Naive thymus-derived CD4-positive, alpha-beta T cell (primary cell): Measurements from ENCODE around the gene LTK. TPM values are rescaled to one million over a fixed set of nuclear protein-coding genes. Genes with fewer than 3 reads are reported as not detected.
A peak's percentile ranks its signal among the peaks of the same experiment; 100 is the strongest.

ENCODE experiments used
- ATAC-seq: fragments of 150-1000 bp; cut with Tn5 transposase; 2 replicates; pipeline ENCODE4 v1.10.0; 2021; ENCODE audit warnings: mild to moderate bottlenecking, moderate library complexity
- CTCF ChIA-PET: fragments of 350-600 bp; sonication (Branson Sonifier 250); formaldehyde crosslinking; loops from one replicate; lab custom pipeline; 2021; ENCODE audit warnings: antibody characterized with exemption; lab: Charles Lee
- POLR2A ChIA-PET: fragments of 350-600 bp; sonication (Branson Sonifier 250); formaldehyde crosslinking; loops from one replicate; lab custom pipeline; 2021; ENCODE audit warnings: antibody characterized with exemption, inconsistent platforms; lab: Charles Lee
- DNase-seq, 9 donors: peaks; one replicate each; pipeline versions ENCODE4 v3.0.0 to v3.0.0-alpha.2; 2020 to 2022; ENCODE audit warnings: mixed read lengths in 1 of 9
- H3K27ac ChIP-seq: one replicate; pipeline ENCODE4 v1.7.0; 2013; ENCODE audit warnings: mild to moderate bottlenecking, low read depth, low read length, moderate library complexity
- H3K27me3 ChIP-seq, 2 donors: one replicate each; pipeline ENCODE4 v1.7.0; 2013; ENCODE audit warnings: low read length in 2 of 2, mild to moderate bottlenecking in 2 of 2, moderate library complexity in 2 of 2; ENCODE audit not compliant: control insufficient read depth in 2 of 2, insufficient read depth in 2 of 2
- H3K36me3 ChIP-seq, 3 experiments: 1 replicate in 2 of 3; 2 replicates in 1 of 3; pipeline ENCODE4 v1.7.0; 2013; ENCODE audit warnings: low read length in 3 of 3, mild to moderate bottlenecking in 3 of 3, moderate library complexity in 1 of 3; ENCODE audit not compliant: insufficient read depth in 3 of 3, control insufficient read depth in 2 of 3
- H3K4me1 ChIP-seq, 2 donors: one replicate each; pipeline ENCODE4 v1.7.0; 2013; ENCODE audit warnings: low read length in 2 of 2, mild to moderate bottlenecking in 2 of 2, moderate library complexity in 1 of 2; ENCODE audit not compliant: control insufficient read depth in 2 of 2, insufficient read depth in 2 of 2
- H3K4me3 ChIP-seq: 2 replicates; pipeline ENCODE4 v1.7.0; 2013; ENCODE audit warnings: mild to moderate bottlenecking, low read length
- H3K9me3 ChIP-seq, 3 experiments: 1 replicate in 2 of 3; 2 replicates in 1 of 3; pipeline ENCODE4 v1.7.0; 2013; ENCODE audit warnings: low read length in 3 of 3; ENCODE audit not compliant: control insufficient read depth in 2 of 3
- H3K27ac Mint-ChIP-seq, 9 donors: one replicate each; pipeline ENCODE4 v1.8.0; 2020 to 2022; ENCODE audit warnings: mixed read lengths in 9 of 9, mild to moderate bottlenecking in 8 of 9, moderate library complexity in 5 of 9, inconsistent platforms in 2 of 9
- H3K27me3 Mint-ChIP-seq, 5 donors: one replicate each; pipeline ENCODE4 v1.8.0; 2021 to 2022; ENCODE audit warnings: mixed read lengths in 5 of 5, mild to moderate bottlenecking in 1 of 5
- H3K36me3 Mint-ChIP-seq, 5 donors: one replicate each; pipeline ENCODE4 v1.8.0; 2020 to 2022; ENCODE audit warnings: mixed read lengths in 5 of 5, mild to moderate bottlenecking in 3 of 5, inconsistent platforms in 1 of 5
- H3K4me1 Mint-ChIP-seq, 7 donors: one replicate each; pipeline ENCODE4 v1.8.0; 2020 to 2022; ENCODE audit warnings: mixed read lengths in 7 of 7, mild to moderate bottlenecking in 3 of 7, inconsistent platforms in 1 of 7
- H3K4me3 Mint-ChIP-seq, 10 donors: one replicate each; pipeline ENCODE4 v1.8.0; 2020 to 2022; ENCODE audit warnings: mild to moderate bottlenecking in 10 of 10, mixed read lengths in 10 of 10, moderate library complexity in 6 of 10, inconsistent platforms in 2 of 10
- H3K9me3 Mint-ChIP-seq, 11 donors: one replicate each; pipeline ENCODE4 v1.8.0; 2020 to 2022; ENCODE audit warnings: mixed read lengths in 11 of 11, mild to moderate bottlenecking in 4 of 11, inconsistent platforms in 1 of 11, moderate library complexity in 1 of 11
- intact Hi-C, 2 donors: fragments of 100-400 bp; cut with micrococcal nuclease; formaldehyde crosslinking; loops; one replicate each; pipeline ENCODE4 v1.15.1; 2023
- polyA plus RNA-seq, 2 donors: library from polyadenylated mRNA; unstranded; fragments of 300-500 nt; fragmentation: Illumina TruSeq; gene quantifications; one replicate each; pipeline ENCODE4 v1.2.3, GENCODE V29; 2021
- total RNA-seq, 6 experiments: library from RNA in 5 of 6; stranded (reverse) in 5 of 6; gene quantifications; 1 replicate in 5 of 6; 2 replicates in 1 of 6; pipeline ENCODE4 v1.2.3 and lab custom pipeline; 2021 to 2026

The LTK gene
- total and polyA plus RNA-seq, 7 experiments from 2014 or later, result 0.41 to 6.5 (median 1.4) TPM; not detected in 3

DNA sequence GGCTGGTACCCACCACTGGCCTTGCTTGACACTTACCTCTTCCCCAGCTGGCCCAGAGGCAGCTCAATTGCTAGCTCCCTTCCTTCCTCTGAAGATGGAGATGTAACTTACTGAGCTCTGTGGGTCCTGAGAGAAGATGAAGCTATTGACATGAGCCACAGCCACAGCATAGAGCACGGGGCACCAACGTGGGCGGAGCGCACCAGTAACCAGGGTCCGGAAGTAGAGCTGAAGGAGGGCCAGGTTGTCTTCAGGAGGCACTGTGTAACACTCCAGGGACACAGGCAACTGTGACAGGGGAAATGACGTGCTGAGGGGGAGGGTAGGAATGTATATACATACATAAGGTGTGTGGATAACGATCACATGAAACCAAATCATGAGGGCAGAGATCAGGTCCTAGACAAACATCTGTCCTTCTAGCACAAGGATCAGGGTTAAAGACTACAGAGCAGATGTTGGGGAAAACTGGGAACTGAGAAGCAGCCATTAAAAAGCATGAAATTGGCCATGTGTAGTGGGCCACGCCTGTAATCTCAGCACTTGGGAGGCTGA, 4.3 kb upstream of the LTK start:
- H3K36me3 ChIP-seq, result peaks cover 0 to 31% (median 0%) of the 10 kb centered on the region in 3 experiments
- DNase-seq (no peak), ATAC-seq (no peak)
- no peaks in the 10 kb centered on the region for H3K9me3 ChIP-seq
- no peak overlapping the region for H3K4me3 ChIP-seq
- Mint-ChIP-seq H3K4me3 (no peak overlapping the region), H3K27ac (peak overlapping the region in 2 of 9 donors; percentile 41), H3K36me3 (peaks cover 0 to 21% (median 10%) of the 10 kb centered on the region in 5 donors), H3K4me1 (peaks cover 7 to 18% (median 14%) of the 10 kb centered on the region in 7 donors), H3K27me3 (peaks cover 0 to 13% (median 6%) of the 10 kb centered on the region in 5 donors), H3K9me3 (no peaks in the 10 kb centered on the region)
- ChIA-PET POLR2A (no interaction called here), CTCF (no interaction called here)
- peaks cover 0 to 7% of the 10 kb centered on the region in 2 donors for H3K27me3 ChIP-seq
- no peak overlapping the region for H3K27ac ChIP-seq
- intact Hi-C loops, result no loop called here
- H3K4me1 ChIP-seq, result peaks cover 0 to 10% of the 10 kb centered on the region in 2 donors

DNA sequence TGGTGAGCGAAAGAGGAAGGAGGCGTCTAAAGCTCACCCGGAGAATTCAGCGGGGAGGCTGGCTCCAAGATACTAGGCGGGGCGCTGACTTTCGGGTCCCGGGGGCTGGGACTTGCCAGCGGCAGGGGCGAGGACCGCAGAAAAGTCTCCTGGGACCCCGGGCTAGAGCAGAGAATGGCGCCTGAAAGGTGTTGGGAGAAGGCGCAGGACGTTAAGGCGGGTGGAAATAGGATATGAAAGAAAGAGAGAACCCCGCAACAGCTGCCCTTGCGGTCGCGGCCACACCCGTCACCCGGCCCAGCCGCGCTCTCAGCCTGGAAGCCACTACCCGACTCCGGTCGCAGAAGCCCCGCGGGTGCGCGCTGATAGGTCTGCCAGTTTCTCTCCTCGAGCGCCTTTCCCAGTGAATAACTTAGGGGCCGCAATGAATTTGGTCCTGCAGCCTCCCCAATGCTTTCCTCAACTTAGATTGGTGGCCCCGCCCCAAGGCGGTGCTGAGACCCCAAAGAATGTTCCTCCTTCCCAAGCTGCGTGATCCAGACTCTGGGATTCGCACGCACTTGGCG, 604 bp downstream of the LTK start:
- Mint-ChIP-seq H3K4me1 (peaks cover 16 to 26% (median 24%) of the 10 kb centered on the region in 7 donors), H3K9me3 (no peaks in the 10 kb centered on the region), H3K4me3 (peak overlapping the region; percentile 48 to 84 (median 76)), H3K27me3 (peaks cover 15 to 47% (median 17%) of the 10 kb centered on the region in 5 donors), H3K36me3 (peaks cover 0 to 11% (median 4%) of the 10 kb centered on the region in 5 donors), H3K27ac (no peak overlapping the region)
- intact Hi-C loops, result loop anchor here in 1 of 2 donors (1.0 to 2.0 kb wide), 2 partner anchors 11 to 18 kb away; no protein-coding TSS in a partner anchor
- Histone ChIP-seq H3K27ac (no peak overlapping the region), H3K4me1 (peaks cover 9 to 22% of the 10 kb centered on the region in 2 donors), H3K27me3 (peaks cover 8 to 18% of the 10 kb centered on the region in 2 donors), H3K9me3 (no peaks in the 10 kb centered on the region), H3K36me3 (peaks cover 0 to 9% (median 0%) of the 10 kb centered on the region in 3 experiments), H3K4me3 (peak overlapping the region; percentile 56)
- CTCF ChIA-PET, result no interaction called here
- DNase-seq (peak in 2 of 9 donors; percentile 33 to 34), ATAC-seq (peak; percentile 63)
- POLR2A ChIA-PET, result no interaction called here

DNA sequence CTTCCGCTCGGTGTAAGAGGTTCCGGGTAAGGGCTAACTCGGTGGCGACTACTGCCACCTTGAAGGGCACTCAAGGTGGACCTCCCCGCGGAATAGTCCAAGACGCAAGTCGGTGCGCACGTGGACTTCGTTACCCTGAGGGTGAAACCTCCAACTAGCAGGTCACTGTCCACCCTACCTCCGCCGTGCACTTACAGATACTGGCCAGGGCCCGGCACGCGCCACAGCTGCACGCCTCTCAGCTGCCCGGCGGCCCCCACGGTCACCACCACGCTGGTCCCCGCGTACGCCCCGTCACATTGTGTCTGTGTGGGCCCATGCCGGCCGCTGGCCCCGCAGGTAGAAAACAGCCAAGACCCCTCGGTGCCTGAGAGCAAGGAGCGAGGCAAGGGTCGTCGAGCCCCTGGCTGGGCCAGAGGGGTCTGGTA, 1.1 kb downstream of the LTK start:
- Mint-ChIP-seq H3K9me3 (no peaks in the 10 kb centered on the region), H3K27me3 (peaks cover 15 to 52% (median 17%) of the 10 kb centered on the region in 5 donors), H3K4me3 (peak overlapping the region; percentile 48 to 84 (median 76)), H3K4me1 (peaks cover 16 to 26% (median 24%) of the 10 kb centered on the region in 7 donors), H3K36me3 (peaks cover 0 to 8% (median 0%) of the 10 kb centered on the region in 5 donors), H3K27ac (no peak overlapping the region)
- ATAC-seq (peak; percentile 17), DNase-seq (no peak)
- H3K27ac ChIP-seq, result no peak overlapping the region
- H3K9me3 ChIP-seq, result no peaks in the 10 kb centered on the region
- peaks cover 0 to 4% (median 0%) of the 10 kb centered on the region in 3 experiments for H3K36me3 ChIP-seq
- peaks cover 9 to 22% of the 10 kb centered on the region in 2 donors for H3K4me1 ChIP-seq
- POLR2A ChIA-PET, result no interaction called here
- peaks cover 8 to 18% of the 10 kb centered on the region in 2 donors for H3K27me3 ChIP-seq
- intact Hi-C loops, result loop anchor here in 1 of 2 donors (1.0 to 2.0 kb wide), 2 partner anchors 10 to 18 kb away; no protein-coding TSS in a partner anchor
- CTCF ChIA-PET, result no interaction called here
- H3K4me3 ChIP-seq, result peak overlapping the region; percentile 56

DNA sequence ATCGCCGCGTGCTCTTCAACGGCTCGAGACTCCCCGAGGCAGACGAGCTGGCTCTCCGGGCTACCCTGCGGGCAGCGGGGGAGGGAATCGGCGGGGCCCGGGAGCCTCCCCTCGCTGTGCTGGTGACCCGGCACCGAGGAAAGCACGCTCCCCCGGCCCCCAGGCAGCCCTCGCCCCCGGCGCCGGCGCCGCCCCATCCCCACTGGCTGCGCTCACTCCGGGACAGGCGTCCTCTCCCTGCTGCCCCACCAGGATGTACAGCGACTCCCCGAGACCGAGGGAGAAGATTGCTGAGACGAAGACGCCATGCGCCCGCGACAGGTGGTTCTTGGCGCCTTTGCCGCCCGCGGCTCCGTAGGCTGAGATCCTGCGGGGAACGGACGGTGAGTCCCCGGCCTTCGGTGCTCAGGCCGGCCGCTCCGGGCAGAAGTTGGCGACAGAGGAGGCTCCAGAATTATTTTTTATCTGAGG, 1.7 kb downstream of the LTK start:
- Mint-ChIP-seq H3K4me1 (peaks cover 16 to 26% (median 24%) of the 10 kb centered on the region in 7 donors), H3K4me3 (peak overlapping the region; percentile 68 to 84 (median 76)), H3K9me3 (no peaks in the 10 kb centered on the region), H3K27me3 (peaks cover 15 to 53% (median 17%) of the 10 kb centered on the region in 5 donors), H3K36me3 (peaks cover 0 to 5% (median 0%) of the 10 kb centered on the region in 5 donors), H3K27ac (no peak overlapping the region)
- H3K4me1 ChIP-seq, result peaks cover 9 to 22% of the 10 kb centered on the region in 2 donors
- ChIA-PET POLR2A (no interaction called here), CTCF (no interaction called here)
- DNase-seq, result no peak
- H3K27me3 ChIP-seq, result peaks cover 8 to 18% of the 10 kb centered on the region in 2 donors
- H3K4me3 ChIP-seq, result peak overlapping the region; percentile 56
- no peaks in the 10 kb centered on the region for H3K36me3 ChIP-seq
- intact Hi-C loops, result loop anchor here in 1 of 2 donors (1.0 to 2.0 kb wide), 2 partner anchors 10 to 17 kb away; no protein-coding TSS in a partner anchor
- ATAC-seq, result peak; percentile 19
- H3K27ac ChIP-seq, result no peak overlapping the region
- H3K9me3 ChIP-seq, result no peaks in the 10 kb centered on the region

DNA sequence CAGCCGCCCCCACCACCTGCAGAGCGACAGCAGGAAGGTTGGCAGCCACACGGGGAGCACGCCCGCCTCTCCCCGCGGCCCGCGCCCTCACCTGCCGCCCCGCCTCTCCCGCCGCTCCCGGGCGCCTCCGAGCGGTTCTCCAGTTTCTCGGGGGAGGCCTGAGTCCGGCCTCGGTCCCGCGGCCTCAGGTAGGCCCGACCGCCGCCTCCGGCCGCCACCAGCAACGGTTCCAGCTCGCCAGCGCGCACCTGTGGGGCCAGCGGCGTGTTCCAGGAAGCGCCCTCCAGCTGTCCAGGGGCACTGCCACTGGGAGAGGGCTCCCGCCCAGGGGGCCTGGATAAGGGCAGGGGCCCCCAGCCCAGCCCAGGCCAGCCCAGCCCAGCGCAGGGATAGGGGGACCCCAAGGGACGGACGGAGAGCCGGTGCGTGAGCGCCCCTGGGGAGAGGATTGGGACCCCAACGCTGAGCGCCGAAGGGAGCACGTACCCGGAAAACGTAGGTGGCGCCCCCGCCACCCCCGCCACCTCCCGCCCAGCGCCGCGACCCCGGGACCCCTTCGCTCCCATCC, 2.2 kb downstream of the LTK start:
- POLR2A ChIA-PET, result no interaction called here
- intact Hi-C loops, result no loop called here
- ATAC-seq (no peak), DNase-seq (no peak)
- Mint-ChIP-seq H3K4me3 (peak overlapping the region in 2 of 10 donors; percentile 75 to 84), H3K36me3 (peaks cover 0 to 4% (median 0%) of the 10 kb centered on the region in 5 donors), H3K27ac (no peak overlapping the region), H3K4me1 (peaks cover 16 to 26% (median 24%) of the 10 kb centered on the region in 7 donors), H3K27me3 (peaks cover 15 to 57% (median 17%) of the 10 kb centered on the region in 5 donors), H3K9me3 (no peaks in the 10 kb centered on the region)
- H3K27ac ChIP-seq, result no peak overlapping the region
- CTCF ChIA-PET, result no interaction called here
- H3K9me3 ChIP-seq, result no peaks in the 10 kb centered on the region
- no peak overlapping the region for H3K4me3 ChIP-seq
- peaks cover 8 to 18% of the 10 kb centered on the region in 2 donors for H3K27me3 ChIP-seq
- no peaks in the 10 kb centered on the region for H3K36me3 ChIP-seq
- H3K4me1 ChIP-seq, result peaks cover 9 to 22% of the 10 kb centered on the region in 2 donors

DNA sequence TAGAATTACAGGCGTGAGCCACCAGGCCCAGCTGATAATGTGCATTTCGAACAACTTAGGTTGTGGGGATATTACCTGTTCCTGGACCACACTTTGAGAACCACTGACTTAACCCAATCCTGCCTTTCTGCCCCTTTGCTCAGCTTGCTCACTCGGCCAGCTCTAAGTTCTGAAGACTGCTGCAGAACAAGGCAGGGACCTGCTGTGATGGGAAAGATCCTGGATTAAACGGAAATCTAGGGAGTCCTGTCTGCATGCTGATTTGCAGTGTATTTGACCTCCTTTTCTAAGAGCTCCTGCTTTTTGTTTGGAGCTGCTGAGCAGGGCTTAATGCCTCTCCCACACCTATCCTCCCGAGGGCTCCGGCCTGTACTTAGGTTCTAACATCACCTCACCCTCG, 2.9 kb downstream of the LTK start:
- peaks cover 16 to 26% (median 24%) of the 10 kb centered on the region in 7 donors for H3K4me1 Mint-ChIP-seq
- ChIA-PET POLR2A (interaction anchor here (1.0 kb wide), 1 partner anchor 33 kb away, joined by 3 read pairs; the partner anchor contains the start of gene RPAP1), CTCF (no interaction called here)
- no peak overlapping the region for H3K27ac Mint-ChIP-seq
- ATAC-seq, result no peak
- peak overlapping the region in 3 of 10 donors; percentile 17 to 50 (median 39) for H3K4me3 Mint-ChIP-seq
- Histone ChIP-seq H3K9me3 (no peaks in the 10 kb centered on the region), H3K4me3 (no peak overlapping the region), H3K27ac (no peak overlapping the region), H3K4me1 (peaks cover 9 to 22% of the 10 kb centered on the region in 2 donors), H3K36me3 (no peaks in the 10 kb centered on the region), H3K27me3 (peaks cover 8 to 18% of the 10 kb centered on the region in 2 donors)
- peaks cover 0 to 2% (median 0%) of the 10 kb centered on the region in 5 donors for H3K36me3 Mint-ChIP-seq
- H3K9me3 Mint-ChIP-seq, result no peaks in the 10 kb centered on the region
- intact Hi-C loops, result no loop called here
- no peak for DNase-seq
- H3K27me3 Mint-ChIP-seq, result peaks cover 15 to 57% (median 17%) of the 10 kb centered on the region in 5 donors
